Hematopoietic multipotent progenitor cell (in vitro differentiated cells): ENCODE measurements around the gene AZGP1. TPM values are rescaled to one million over a fixed set of nuclear protein-coding genes. Genes with fewer than 3 reads are reported as not detected.
"Not testable (repeated sequence)": the region's sequence is repeated elsewhere in the genome, so short reads cannot be mapped to it uniquely, and the experiment has no call there.

Experiments used
- DNase-seq, 3 donors: peaks; one replicate each; pipeline ENCODE4 v3.0.0-alpha.2; 2011 to 2015; ENCODE audit warnings: low read depth in 2 of 3, low spot score in 2 of 3
- total RNA-seq: library from RNA; depleted of rRNA; stranded (reverse); fragments of >200 nt; gene quantifications from one replicate; pipeline ENCODE4 v1.2.3, GENCODE V29; 2012

The AZGP1 gene
- total RNA-seq, 1 donor = not detected

DNA sequence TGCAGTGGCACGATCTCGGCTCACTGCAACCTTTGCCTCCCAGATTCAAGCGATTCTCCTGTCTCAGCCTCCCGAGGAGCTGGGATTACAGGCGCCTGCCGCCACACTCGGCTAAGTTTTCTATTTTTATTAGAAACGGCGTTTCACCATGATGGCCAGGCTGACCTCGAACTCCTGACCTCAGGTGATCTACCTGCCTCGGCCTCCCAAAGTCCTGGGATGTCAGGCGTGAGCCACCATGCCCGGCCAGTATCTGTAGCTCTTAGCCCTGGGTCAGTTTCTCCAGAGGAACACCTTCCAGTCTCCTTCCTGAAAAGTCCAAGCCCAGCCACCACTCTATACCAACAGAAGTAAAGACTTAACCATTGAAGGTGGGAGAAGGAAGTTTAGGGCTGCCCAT is 24.4 kb upstream of the AZGP1 start:
- no peak for DNase-seq

DNA sequence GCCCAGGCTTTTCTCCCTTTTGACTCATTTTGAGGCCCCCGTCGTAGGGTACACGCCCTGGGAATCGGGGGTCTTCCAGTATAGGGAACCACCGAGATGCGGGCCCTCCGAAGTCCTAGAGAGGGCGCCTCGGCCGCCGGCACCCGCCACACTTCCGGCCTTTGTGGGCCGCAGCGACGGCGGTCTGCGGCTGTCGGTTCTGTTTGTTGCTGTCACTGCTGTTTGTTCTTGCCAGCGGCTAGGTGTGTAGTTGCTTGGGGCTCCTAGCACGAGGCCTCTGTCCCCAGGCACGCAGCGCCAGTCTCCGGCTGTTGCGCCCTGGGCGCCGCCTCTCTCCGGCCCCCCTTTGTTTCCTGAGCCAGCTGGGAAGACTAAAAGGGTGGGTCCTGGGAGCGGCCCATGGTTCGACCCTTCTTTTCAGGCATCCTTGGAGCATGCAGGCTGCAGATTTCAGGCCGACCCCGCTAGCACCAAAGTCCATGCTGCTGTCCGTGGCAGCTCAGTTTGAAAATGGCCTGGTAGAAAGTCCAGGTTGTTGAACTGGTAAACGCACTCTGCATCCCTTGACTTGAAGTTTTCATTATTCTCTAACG is 21.8 kb upstream of the AZGP1 start:
- peak; percentile 52 to 85 (median 80) for DNase-seq

DNA sequence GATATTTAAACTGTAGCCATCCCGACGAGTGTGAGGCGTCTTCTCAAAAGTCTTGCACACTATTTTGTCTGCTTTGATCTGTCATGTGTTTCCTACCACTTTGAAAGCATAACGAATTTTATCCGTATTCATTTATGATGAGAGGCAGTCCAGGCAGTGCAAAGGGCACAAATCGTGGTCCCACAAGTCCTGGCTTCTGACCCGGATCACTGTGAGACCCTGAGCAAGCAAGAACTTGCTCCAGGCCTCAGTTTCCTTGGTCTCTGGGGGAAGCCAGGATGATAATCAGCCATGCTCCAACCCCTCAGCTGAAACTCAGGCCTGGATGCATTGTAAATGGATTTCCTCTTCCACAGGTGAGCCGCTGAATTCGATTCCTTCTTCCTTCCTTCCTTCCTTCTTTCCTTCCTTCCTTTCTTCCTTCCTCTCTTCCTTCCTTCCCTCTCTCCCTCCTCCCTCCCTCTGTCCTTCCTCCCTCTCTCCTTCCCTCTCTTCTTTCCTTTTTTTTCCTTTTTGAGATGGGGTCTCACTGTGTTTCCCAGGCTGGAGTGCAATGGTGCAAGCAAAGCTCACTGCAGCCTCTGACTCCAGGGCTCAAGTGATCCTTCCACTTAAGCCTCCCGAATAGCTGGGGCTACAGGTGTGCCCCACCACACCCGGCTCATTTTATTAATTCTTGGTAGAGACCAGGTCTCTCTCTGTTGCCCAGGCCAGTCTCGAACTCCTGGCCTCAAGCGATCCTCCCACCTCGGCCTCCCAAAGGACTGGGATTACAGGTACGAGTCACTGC is 21.1 kb upstream of the AZGP1 start:
- DNase-seq = no peak

DNA sequence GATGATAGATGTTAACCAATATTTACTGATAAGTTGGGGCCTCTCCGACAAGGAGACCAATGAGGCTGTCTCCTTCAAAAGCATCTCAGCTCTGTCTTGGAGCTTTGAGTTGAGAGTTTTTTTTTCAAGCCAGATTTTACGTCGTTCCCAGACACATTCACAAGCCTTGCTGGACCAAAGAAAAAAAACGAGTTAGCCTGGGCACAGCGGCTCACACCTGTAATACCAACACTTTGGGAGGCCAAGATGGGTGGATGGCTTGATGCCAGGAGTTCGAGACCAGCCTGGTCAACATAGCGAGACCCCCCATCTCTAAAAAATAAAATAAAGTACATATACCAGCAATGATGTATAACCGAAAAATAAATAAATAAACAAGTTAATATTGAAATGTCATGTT is 19.0 kb upstream of the AZGP1 start:
- no peak for DNase-seq

DNA sequence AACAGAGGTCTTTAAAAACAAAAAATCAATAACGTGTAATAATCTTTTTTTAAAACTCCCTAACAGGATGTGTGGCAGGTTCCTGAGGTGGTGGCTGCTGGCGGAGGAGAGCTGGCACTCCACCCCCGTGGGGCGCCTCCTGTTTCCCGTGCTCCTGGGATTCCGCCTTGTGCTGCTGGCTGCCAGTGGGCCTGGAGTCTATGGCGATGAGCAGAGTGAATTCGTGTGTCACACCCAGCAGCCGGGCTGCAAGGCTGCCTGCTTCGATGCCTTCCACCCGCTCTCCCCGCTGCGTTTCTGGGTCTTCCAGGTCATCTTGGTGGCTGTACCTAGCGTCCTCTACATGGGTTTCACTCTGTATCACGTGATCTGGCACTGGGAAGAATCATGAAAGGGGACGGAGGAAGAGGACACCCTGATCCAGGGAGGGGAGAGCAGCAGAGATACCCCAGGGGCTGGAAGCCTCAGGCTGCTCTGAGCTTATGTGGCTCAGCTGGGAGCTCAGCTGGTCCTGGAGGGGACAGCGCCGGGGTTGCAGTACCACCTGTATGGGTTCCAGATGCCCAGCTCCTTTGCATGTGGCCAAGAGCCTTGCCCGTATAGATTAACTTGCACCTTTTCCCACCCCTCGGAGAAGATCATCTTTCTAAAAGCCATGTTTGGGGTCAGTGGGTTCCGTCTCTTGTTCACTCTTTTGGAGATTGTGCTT is 16.7 kb upstream of the AZGP1 start:
- DNase-seq = no peak

DNA sequence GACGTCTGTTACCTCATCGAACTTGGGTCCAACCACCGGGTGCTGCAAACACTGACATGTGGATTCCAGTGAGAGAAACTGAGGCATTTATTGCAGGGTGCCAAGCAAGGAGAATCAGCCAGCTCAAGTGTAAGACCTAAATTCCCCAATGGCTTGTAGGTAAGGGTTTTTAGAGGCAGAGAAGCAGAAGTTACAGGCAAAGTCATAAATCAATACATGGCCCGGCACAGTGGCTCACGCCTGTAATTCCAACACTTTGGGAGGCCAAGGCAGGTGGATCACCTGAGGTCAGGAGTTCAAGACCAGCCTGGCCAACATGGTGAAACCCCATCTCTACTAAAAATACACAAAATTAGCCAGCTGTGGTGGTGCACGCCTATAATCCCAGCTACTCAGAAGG is 15.7 kb upstream of the AZGP1 start:
- not testable (repeated sequence) for DNase-seq

DNA sequence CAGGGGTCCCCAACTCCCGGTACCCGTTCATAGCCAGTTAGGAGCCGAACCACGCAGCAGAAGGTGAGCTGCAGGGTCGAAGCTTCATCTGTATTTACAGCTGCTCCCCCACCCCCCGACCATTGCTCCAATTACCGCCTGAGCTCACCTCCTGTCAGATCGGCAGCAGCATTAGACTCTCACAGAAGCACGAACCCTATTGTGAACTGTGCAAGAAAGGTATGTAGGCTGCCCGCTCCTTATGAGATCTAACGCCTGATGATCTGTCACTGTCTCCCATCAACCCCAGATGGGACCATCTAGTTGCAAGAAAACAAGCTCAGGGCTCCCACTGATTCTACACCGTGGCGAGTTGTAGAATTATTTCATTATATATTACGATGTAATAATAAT is 14.6 kb upstream of the AZGP1 start:
- DNase-seq = no peak

DNA sequence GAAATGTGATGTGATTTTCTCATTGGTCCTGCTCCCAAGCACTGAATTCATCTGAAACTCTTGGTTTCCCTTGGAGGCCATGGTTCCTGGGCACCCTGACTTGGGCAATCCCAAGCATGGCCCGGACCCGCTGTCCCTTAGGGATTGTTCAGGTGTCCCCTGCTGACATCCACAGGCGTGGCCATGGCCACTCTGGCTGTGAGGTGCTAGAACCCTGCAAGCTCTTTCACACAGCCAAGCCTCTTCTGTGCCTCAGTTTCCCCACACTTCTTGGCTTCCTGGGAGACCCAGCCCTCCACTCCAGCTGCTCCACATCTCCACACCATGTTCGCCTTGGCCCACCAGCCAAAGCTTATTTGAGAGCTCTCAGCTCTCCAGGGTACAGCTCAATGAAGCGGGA is 12.0 kb upstream of the AZGP1 start:
- DNase-seq = no peak

DNA sequence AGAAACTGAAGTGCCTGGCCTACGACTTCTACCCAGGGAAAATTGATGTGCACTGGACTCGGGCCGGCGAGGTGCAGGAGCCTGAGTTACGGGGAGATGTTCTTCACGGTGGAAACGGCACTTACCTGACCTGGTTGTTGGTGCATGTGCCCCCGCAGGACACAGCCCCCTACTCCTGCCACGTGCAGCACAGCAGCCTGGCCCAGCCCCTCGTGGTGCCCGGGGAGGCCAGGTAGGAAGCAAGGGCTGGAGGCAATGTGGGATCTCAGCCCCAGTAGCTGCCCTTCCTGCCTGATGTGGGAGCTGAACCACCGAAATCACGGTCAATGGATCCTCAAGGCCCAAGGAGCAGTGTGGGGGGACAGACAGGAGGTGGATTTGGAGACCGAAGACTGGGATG is 11.5 kb upstream of the AZGP1 start:
- DNase-seq = not testable (repeated sequence)

DNA sequence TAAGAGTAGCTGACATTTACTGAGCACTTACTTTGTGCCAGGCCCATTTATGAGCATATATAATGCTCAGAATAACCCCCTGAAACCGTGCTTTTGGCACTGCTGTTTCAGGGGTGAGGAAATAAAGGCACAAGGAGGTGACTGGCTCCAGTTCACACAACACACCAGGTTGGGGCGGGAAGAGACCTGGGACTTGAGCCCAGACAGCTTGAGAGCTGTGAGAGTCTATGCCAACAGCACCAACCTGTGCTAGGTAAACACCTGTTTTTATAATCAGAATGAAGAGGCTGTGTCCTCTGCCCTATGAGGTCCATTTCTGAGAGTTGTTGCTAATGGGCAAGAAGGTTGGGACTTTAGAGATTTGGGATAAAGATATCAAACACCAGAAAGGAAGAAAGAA is 8.8 kb upstream of the AZGP1 start:
- DNase-seq = no peak

DNA sequence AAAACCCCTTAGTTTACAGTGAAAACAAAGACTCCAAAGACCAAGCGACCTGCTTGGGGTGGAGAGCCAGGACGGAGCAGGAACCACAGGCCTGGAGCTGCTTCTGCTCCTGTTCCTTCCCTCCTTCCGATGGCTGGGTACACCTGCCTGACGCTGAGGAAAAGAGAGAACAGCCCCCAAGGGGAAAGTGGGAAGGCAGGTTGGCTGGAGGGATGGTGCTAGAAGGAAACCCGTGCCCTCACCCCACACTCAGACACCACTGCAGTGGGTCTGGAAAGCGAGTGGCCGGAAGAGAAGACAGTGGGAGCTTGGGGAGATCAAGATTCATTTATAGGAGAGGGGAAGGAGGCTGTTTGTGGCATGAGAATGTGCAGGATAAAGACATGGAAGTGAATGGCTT is 5.2 kb upstream of the AZGP1 start:
- not testable (repeated sequence) for DNase-seq

DNA sequence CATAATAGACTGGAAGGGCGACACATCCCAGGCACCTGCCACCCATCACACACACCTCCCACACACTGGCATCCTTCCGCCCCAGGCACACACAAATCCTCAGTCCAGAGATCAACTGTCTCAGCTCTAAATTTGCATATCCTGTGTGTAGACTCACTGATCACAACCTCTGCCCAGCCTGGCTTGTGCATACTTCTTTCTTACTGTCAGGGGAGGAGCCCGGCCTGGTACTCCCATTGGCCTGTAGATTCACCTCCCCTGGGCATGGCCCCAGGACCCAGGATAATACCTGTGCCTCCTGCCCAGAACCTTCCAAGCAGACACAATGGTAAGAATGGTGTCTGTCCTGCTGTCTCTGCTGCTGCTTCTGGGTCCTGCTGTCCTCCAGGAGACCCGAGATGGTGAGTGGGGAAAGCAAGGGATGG is 4.6 kb upstream of the AZGP1 start:
- DNase-seq = not testable (repeated sequence)

DNA sequence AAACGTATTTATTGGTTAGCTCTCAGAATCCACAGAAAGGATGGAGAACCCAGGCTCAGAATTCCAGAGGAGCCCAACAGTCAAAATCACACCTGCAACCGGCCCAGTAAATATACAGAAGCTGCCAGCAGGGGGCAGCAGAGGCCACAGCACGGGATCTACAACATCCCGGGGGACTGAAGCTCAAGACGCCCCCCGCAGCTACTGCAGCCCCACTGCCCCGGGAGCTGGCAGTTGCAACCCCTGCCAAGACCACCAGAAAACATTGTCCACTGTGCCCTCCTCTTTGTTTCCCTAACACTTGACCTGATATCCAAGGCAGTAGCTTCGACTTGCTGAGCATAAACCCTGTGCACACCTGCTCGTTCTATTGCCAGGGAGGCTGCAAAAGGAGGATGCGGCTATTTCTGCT is 4.0 kb upstream of the AZGP1 start:
- DNase-seq = peak in 1 of 3 donors; percentile 46

DNA sequence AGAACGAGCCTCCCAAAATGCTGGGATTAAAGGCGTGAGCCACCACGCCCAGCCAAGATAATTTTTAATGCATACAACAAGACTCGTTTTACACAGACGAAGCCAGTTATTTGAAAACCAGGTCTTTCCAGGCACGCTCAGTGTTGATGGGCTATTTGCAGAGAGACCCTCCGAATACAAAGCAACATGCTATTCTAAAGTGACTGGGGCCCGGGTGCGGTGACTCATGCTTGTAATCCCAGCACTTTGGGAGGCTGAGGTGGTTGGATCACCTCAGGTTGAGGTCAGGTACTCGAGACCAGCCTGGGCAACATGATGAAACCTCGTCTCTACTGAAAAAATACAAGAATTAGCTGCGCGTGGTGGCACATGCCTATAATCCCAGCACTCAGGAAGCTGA is 795 bp upstream of the AZGP1 start:
- DNase-seq = no peak

DNA sequence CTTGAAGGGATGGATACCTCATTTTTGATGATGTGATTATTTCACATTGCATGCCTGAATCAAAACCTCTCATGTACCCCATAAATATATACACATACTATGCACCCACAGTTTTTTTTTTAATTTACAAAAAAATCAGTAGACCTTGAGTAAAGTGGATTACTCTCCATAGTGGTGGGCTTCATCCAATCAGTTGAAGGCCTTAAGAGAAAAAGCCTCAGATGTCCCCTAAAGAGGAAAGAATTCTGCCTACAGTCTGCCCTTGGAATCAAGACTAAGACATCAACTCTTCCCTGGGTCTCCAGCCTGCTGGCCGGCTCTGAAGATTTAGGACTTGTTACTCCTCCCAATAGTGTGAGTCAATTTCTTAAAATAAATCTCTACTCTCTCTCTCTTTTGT is 1.1 kb downstream of the AZGP1 start:
- DNase-seq = no peak

DNA sequence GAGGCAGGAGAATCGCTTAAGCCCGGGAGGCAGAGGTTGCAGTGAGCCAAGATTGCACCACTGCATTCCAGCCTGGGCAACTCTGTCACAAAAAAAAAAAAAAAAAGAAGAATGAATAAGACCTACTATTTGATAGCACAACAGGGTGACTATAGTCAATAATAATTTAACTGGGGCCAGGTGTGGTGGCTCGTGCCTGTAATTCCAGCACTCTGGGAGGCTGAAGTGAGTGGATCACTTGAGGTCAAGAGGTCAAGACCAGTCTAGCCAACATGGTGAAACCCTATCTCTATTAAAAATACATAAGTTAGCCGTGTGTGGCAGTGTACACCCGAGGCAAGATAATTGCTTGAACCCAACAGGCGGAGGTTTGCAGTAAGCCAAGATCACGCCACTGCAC is 2.0 kb downstream of the AZGP1 start:
- DNase-seq = not testable (repeated sequence)

DNA sequence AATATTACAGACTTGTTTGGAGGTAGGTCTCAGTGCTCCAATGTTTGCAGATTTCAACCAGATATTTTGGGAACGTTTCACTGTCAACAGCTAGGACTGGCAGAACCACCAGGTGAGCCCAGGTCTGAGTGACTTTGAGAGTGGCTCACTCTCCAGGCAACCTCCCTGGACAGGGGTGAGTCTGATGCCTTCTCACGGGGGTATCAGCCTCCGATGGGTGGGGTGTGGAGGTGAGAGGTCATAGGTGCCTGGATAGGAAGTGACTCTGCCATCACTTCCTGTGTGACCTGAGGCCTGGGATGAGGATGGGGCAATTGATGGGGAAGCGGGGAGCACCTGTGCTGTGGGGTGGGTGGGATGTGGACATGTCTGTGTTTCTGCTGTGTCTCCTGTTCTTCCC is 4.6 kb downstream of the AZGP1 start:
- DNase-seq = no peak

DNA sequence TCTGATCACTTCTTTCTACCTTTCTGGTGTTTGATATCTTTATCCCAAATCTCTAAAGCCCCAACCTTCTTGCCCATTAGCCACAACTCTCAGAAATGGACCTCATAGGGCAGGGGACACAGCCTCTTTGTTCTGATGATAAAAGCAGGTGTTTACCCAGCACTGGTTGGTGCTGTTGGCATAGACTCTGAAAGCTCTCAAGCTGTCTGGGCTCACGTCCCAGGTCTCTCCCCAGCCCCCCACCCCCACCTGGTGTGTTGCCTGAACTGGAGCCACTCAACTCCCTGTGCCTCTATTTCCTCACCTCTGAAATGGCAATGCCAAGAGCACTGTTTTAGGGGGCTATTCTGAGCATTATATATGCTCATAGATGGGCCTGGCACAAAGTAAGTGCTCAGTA is 6.0 kb downstream of the AZGP1 start:
- DNase-seq = not testable (repeated sequence)

DNA sequence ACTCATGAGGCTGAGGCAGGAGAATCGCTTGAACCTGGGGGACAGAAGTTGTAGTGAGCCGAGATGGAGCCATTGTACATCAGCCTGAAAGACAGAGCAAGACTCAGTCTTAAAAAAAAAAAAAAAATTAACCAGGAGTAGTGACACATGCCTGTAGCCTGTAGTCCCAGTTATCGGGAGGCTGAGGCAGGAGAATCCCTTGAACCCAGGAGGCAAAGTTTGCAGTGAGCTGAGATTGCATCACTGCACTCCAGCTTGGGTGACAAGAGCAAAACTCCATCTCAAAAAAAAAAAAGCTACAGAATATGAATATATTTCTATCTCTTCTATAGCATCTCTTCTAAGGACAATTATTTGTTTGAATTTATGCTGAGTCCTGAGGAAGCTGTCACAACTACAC is 6.5 kb downstream of the AZGP1 start:
- DNase-seq = no peak

DNA sequence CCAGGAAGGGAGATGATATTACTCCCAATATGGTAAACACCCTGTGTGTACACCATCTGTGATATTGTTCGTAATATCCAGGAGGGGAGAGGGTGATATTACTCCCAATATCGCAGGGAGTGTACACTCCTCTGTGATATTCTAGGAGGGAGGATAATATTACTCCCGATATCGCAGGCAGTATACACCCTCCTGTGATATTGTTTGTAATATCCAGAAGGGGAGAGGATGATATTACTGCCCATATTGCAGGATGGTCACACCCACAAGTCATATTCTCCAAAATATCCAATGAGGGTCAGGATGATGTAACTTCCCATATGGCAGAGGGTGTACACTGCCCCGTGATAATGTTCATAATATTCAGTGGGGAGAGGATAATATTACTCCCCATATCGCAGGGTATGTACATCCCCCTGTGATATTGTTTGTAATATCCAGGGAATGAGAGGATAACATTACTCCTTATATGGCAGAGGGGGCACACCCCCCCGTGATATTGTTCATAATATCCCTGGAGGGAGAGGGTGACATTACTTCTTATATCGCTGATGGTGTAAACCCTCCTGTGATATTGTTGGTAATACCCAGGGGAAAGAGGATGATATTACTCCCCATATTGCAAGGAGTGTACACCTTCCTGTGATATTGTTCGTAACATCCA is 17.1 kb downstream of the AZGP1 start:
- DNase-seq = no peak

DNA sequence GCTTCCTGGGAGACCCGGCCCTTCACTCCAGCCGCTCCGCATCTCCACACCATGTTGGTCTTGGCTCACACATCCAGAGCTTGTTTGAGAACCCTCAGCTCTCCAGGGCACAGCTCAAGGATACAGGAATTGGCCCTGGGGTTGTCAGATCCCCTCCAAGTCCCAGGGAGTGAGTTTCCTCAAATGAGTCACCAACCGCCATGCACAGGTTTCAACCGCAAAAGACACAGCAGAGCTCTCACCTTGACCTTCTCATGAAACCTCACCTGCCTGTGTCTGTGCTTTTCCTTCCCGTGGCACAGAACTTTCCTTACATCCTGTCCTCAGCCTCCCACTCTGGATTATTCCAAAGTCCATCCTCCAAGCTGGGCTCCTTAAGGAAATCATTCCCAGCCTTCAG is 20.6 kb downstream of the AZGP1 start:
- DNase-seq = no peak
